Fibroblast of upper back skin (primary cell): Measurements from ENCODE around the gene UIMC1.
"Not testable (repeated sequence)": the region's sequence is repeated elsewhere in the genome, so short reads cannot be mapped to it uniquely, and the experiment has no call there.

ENCODE experiments used
- DNase-seq: peaks from one replicate; pipeline ENCODE4 v3.0.0-alpha.2; 2013

The UIMC1 gene

GRCh38 chr5:177005619-177006264, 837 bp downstream of the UIMC1 start:
- DNase-seq: peak; percentile 61

DNA sequence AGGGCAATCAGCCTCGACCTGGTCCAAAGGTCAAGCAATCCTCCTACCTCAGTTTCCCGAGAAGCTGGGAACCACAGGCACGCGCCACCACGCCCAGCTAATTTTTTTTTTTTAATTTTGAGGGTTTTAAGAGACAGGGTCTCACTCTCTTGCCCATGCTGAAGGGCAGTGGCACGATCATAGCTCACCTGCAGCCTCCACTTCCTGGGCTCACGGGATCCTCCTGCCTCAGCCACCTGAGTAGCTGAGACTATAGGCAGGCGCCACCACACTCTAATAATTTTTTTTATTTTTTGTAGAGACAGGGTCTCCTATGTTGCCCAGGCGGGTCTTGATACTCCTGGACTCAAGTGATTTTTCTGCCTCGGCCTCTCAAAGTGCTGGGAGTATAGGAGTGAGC, 1.6 kb downstream of the UIMC1 start:
- DNase-seq: no peak

GRCh38 chr5:177003649-177004048, 2.9 kb downstream of the UIMC1 start:
- DNase-seq: no peak

DNA sequence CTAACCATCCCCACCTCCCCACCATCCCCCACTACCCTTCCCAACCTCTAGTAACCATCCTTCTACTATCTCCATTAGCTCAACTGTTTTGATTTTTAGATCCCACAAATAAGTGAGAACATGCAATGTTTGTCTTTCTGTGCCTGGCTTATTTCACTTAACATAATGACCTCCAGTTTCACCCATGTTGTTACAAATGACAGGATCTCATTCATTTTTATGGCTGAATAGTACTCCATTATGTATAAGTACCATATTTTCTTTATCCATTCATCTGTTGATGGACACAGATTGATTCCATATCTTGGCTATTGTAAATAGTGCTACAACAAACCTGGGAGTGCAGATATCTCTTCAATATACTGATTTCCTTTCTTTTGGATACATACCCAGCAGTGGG, 7.1 kb downstream of the UIMC1 start:
- not testable (repeated sequence) for DNase-seq

GRCh38 chr5:176998828-176999227, 7.8 kb downstream of the UIMC1 start:
- no peak for DNase-seq

- DNase-seq: no peak
These were observed 9.8 kb downstream of the UIMC1 start for GRCh38 chr5:176996780-176997179.

DNA sequence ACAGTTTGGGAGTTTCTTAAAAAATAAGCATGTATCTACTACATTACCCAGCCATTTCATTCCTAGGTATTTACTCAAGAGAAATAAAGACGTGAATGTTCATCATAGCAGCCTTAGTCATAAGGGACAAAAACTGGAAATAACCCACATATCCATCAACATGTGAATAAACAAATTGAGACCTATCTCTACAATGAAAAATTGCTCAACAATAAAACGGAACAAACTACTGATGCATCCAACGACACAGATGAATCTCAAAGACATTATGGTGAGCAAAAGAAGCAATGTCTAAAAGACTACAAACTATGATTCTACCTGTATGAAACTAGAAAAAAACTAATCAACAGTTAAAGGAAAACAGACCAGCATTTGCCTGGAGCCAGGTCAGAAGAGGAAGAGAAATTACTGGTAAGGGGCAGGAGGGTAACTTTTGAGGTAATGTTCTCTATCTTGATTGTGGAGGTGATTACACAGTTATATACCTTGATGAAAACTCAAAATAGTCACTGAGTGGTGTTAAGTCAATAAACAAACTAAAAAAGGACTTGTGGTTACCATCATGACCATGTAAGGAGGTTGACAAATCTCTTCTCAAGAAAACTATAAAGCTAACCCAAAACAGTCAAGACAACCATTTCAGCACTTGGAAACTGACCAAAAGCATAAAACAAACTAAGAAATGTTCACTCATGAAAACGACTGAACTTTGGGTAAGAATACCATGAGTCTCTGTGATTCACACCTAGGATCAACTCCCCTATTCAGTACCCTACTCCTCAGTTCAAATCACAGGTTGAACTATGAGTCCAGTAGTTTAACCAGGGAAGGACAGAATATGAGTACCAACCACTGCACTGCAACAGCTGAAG, 10.4 kb downstream of the UIMC1 start:
- peak; percentile 30 for DNase-seq

DNA sequence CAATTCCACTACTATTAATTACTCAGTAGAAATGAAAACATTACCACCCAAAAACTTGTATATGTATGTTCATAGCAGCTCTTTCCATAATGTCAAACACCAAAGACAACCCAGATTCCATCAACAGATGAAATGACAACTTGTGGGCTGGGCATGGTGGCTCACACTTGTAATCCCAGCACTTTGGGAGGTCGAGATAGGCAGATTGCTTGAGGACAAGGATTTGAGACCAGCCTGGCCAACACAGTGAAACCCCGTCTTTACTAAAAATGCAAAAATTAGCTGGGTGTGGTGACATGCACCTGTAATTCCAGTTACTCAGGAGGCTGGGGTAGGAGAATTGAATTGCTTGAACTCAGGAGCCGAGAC, 11.5 kb downstream of the UIMC1 start:
- DNase-seq: no peak

DNA sequence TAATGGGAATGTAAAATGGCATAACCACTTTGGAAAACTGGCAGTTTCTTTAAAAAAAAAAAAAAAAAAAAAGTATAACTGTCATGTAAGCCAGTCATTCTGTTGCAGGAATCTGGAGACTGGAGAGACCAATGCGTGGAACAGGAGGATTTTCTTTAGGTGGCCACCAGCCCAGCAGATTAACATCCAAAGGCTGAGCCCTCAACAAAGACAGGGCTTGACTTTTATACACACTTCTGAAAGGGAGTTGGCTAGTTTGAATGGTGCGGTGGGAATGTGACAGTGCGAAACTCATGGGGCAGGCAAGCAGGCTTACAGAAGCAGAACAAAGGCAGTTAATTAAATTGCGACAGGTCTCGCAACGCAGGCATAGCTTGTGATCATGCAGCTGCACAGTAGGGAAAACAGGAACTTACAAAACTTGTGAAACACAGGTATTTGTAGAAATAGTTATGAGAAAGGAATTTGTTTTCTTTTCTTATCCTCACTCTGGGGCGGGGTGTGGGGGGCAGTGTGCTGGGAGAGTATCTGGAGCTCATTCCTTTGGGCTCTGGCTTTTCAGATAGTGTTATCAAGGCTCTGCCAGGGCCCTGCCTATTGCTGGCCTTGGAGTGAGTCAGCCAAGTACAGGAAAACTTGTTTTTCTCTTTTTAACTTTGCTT, 12.0 kb downstream of the UIMC1 start:
- DNase-seq: peak; percentile 13

- DNase-seq: peak; percentile 17
These were observed 13.5 kb downstream of the UIMC1 start for GRCh38 chr5:176993081-176993480.

- no peak for DNase-seq
These were observed 19.0 kb downstream of the UIMC1 start for GRCh38 chr5:176987583-176987982.

- DNase-seq: no peak
These were observed 20.3 kb downstream of the UIMC1 start for GRCh38 chr5:176986280-176986679.

GRCh38 chr5:176985516-176985915, 21.1 kb downstream of the UIMC1 start:
- DNase-seq: no peak

GRCh38 chr5:176984176-176984575, 22.4 kb downstream of the UIMC1 start:
- DNase-seq: not testable (repeated sequence)

DNA sequence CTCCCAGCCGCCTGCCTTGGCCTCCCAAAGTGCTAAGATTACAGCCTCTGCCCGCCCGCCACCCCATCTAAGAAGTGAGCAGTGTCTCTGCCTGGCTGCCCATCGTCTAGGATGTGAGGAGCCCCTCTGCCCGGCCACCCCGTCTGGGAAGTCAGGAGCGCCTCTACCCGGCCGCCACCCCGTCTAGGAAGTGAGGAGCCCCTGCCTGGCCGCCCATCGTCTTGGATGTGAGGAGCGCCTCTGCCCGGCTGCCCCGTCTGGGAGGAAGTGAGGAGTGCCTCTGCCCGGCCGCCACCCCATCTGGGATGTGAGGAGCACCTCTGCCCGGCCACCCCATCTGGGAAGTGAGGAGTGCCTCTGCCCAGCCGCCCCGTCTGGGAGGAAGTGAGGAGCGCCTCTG, 23.0 kb downstream of the UIMC1 start:
- not testable (repeated sequence) for DNase-seq

DNA sequence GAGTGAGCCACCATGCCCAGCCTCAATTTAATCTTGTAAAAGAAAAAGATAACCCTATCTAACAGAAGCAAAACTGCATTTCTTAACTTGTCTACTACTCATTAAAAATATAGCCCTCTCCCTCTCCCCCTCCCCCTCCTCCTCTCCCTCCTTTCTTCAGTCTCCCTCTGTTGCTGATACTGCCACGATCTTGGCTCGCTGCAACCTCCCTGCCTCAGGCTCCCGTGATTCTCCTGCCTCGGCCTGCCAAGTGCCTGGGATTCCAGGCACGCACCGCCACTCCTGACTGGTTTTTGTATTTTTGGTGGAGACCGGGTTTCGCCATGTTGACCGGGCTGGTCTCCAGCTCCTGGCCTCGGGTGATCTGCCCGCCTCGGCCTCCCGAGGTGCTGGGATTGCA, 23.5 kb downstream of the UIMC1 start:
- not testable (repeated sequence) for DNase-seq

- no peak for DNase-seq
These were observed 25.8 kb downstream of the UIMC1 start for GRCh38 chr5:176980818-176981217.

- no peak for DNase-seq
These were observed 26.9 kb downstream of the UIMC1 start for GRCh38 chr5:176979669-176980068.

DNA sequence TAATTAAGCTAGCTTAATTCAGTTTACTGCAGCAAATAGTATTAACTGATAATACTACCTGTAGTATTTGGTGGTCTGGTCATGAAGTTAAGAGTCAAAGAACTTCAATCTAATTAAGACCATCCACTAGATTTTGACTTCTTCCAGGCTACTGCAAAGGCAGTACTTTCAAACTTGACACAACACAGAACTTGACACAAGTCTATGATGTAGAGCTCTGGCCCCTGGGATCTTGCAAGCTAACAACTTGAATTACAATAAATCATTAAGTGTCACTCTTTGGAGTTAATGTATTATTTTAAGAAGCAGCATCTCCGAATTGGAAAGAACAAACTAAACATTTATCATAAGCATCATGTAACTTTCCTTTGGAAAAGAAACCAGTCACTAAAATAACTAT, 40.9 kb downstream of the UIMC1 start:
- no peak for DNase-seq

- peak; percentile 22 for DNase-seq
These were observed 47.5 kb downstream of the UIMC1 start for GRCh38 chr5:176959051-176959450.

GRCh38 chr5:176956756-176957155, 49.8 kb downstream of the UIMC1 start:
- peak; percentile 10 for DNase-seq

DNA sequence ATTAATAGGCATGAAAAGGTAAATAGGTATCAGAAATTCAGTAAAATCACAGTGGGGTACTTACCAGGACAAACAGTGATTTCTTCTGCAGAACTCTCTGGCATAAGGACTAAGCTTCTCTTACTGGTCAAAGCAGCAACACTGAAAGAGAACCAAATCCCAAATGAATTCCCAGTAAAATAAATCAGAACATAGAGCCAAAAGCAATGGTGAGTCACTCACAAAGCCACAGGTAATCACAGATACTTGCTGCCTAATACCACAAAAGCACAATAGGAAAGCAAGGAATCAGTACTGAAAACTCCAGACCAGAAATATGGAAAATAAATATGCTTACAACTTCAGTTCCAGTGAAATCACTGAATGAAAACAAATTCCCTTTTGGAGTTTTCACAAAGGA, 50.7 kb downstream of the UIMC1 start:
- DNase-seq: peak; percentile 61

DNA sequence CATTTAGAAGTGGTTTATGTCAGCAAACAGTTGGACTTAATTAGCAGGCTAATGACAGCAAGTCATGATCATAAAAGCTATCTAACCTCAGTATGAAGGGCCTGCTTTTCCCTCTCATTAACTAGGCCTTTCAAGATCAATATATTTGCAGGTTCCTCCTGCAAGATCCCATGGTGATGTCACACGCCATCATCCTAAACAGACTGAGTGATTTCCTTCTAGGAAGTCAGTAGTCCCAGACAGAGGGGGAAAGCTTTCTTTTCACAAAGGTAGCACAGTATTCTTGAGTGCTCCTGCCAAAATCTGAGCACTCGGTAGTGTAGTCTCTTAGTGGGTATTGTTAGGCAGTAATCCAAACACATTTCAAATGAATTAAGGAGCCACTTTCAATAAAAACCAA, 52.5 kb downstream of the UIMC1 start:
- no peak for DNase-seq
